D721Med (cell line): ENCODE results near the gene LPAR1.

Experiments used
- DNase-seq: peaks from one replicate; pipeline ENCODE4 v3.0.0; 2011; ENCODE audit warnings: low spot score; ENCODE audit not compliant: insufficient read length
- FAIRE-seq: peaks from 2 replicates; lab custom pipeline; 2011; peaks lifted over from hg19 to GRCh38; lab: Jason Lieb, UNC
- CTCF ChIP-seq: IDR thresholded peaks from 2 replicates; pipeline ENCODE4 v1.5.1; 2012; ENCODE audit warnings: mild to moderate bottlenecking, control low read depth; ENCODE audit not compliant: insufficient read depth; ENCODE audit errors: missing control alignments

Gene LPAR1

GRCh38 chr9:110932863-110933262 is 105.4 kb downstream of the LPAR1 start:
- FAIRE-seq = no peak
- DNase-seq = no peak
- TF ChIP-seq CTCF = no peak

- DNase-seq (no peak), FAIRE-seq (no peak)
- no peak for TF ChIP-seq CTCF
These were observed 109.7 kb downstream of the LPAR1 start for GRCh38 chr9:110928599-110928998.

GRCh38 chr9:110926828-110927487 is 111.3 kb downstream of the LPAR1 start:
- no peak for FAIRE-seq
- no peak for TF ChIP-seq CTCF
- no peak for DNase-seq

GRCh38 chr9:110923601-110924000 is 114.7 kb downstream of the LPAR1 start:
- FAIRE-seq (no peak), DNase-seq (no peak)
- TF ChIP-seq CTCF = no peak

GRCh38 chr9:110922145-110922544 is 116.1 kb downstream of the LPAR1 start:
- FAIRE-seq (no peak), DNase-seq (no peak)
- no peak for TF ChIP-seq CTCF

GRCh38 chr9:110921705-110922104 is 116.6 kb downstream of the LPAR1 start:
- no peak for FAIRE-seq
- DNase-seq = no peak
- no peak for TF ChIP-seq CTCF

- DNase-seq (no peak), FAIRE-seq (no peak)
- no peak for TF ChIP-seq CTCF
These were observed 118.7 kb downstream of the LPAR1 start for GRCh38 chr9:110919609-110920008.
